ENCODE results near the gene KLKB1.

KLKB1 gene

GRCh38 chr4:186227221-186227620 lies at the start of gene KLKB1:
TSS of gene KLKB1 (plus strand) at chr4:186227507. CDS start at chr4:186228196, 689 bp downstream.
- no peak for DNase-seq

GRCh38 chr4:186188107-186188506 lies 39.2 kb upstream of the KLKB1 start:
- DNase-seq = no peak

- peak; percentile 31 for DNase-seq
Measured at GRCh38 chr4:186189656-186190055, 37.7 kb upstream of the KLKB1 start.

- no peak for DNase-seq
Measured at GRCh38 chr4:186190581-186191199, 36.6 kb upstream of the KLKB1 start.

GRCh38 chr4:186191200-186192065 lies 35.9 kb upstream of the KLKB1 start, which contains the start of gene CYP4V2:
TSS of gene CYP4V2 (plus strand) at chr4:186191567. CDS start at chr4:186191824, 257 bp downstream.
- peak; percentile 95 for DNase-seq

DNA sequence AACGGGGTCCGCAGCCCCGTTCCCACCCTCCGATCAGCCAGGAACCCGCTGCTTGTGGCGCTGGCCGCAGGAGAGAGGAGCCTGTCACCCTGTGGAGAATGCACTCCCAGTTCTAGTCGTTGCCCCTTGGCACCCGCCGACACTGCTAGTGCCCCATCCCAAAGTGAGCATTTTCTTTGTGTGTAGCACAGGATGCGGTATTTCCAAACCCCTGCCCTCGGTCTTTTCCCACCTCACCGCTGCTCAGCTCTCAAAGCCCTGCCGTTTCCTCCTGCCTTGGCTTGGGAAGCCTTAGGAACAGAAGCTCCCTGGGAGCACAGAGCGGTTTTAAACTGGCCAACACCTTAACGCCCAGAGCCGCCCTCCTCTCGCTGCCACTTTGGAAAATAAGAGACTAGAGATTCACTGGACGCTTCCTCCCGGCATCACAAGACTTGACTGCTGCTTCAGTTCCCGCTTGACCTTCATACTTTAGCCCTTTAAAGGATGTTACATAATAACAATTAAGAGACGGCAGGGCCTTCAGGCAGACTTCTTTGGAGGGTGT lies 35.2 kb upstream of the KLKB1 start:
- peak; percentile 89 for DNase-seq

DNA sequence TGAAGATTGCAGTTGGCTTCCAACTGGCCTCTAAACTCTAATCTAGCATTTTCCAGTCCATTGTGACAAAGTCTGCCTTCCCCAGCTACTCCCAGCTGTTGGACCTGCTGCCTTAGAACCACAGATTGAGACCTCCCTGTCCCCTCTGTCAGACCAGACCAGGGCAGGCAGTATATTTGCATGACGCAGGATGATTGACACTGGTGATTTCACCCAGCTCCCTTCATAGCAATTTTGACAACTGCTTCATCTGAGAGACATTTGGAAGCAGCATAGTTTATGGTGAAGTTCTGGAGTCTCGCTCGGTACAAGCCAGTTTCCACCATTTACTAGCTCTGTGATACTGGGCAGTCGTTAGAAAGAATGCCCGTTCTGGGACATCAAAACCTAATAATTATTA lies 33.5 kb upstream of the KLKB1 start:
- no peak for DNase-seq

DNA sequence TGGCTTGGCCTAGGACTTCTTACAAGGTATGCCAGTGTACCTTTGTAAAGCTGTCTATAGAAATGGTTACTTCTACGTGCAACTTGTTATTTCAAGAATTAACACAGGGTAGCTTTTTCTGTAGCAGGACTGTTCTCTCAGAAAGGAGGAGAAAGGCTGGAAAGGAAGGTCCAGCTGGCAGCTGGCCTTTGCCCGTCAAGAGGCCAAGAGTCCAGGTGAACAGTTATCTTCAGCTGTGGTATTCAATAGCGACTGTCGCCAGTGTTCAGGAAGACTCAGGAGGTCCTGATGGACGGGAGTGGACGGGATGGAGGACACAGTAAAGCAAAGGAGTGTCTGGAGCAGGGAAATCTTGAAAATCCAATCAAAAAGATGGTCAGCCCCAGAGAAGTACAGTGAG lies 31.2 kb upstream of the KLKB1 start:
- DNase-seq = no peak

GRCh38 chr4:186200516-186200915 lies 26.8 kb upstream of the KLKB1 start:
- DNase-seq = peak; percentile 40

- DNase-seq = no peak
Measured at GRCh38 chr4:186201010-186201409, 26.3 kb upstream of the KLKB1 start.

- DNase-seq = peak; percentile 14
Measured at GRCh38 chr4:186201535-186202230, 25.6 kb upstream of the KLKB1 start.

GRCh38 chr4:186202490-186203140 lies 24.7 kb upstream of the KLKB1 start:
- no peak for DNase-seq

- DNase-seq = no peak
Measured at GRCh38 chr4:186203406-186203805, 23.9 kb upstream of the KLKB1 start.

DNA sequence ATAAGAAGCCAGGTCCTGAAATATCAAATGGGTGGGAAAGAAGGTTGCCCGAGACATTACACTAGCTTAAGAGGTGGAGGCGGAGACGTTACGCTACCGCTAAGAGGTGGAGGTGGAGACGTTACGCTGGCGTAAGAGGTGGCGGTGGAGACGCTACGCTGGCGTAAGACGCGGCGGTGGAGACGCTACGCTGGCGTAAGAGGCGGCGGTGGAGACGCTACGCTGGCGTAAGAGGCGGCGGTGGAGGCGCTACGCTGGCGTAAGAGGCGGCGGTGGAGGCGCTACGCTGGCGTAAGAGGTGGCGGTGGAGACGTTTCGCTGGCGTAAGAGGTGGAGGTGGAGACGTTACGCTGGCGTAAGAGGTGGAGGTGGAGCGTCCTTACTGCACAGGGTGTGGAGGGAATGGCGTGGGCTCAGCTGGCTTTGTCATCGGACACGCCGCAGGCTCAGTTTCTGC lies 23.2 kb upstream of the KLKB1 start:
- peak; percentile 25 for DNase-seq

GRCh38 chr4:186204686-186205085 lies 22.6 kb upstream of the KLKB1 start:
- DNase-seq = no peak

- peak; percentile 20 for DNase-seq
Measured at GRCh38 chr4:186205156-186205555, 22.2 kb upstream of the KLKB1 start.

GRCh38 chr4:186216465-186217024 lies 10.8 kb upstream of the KLKB1 start:
- no peak for DNase-seq

GRCh38 chr4:186217733-186218293 lies 9.5 kb upstream of the KLKB1 start:
- DNase-seq = no peak

GRCh38 chr4:186221624-186222023 lies 5.7 kb upstream of the KLKB1 start:
- DNase-seq = no peak

DNA sequence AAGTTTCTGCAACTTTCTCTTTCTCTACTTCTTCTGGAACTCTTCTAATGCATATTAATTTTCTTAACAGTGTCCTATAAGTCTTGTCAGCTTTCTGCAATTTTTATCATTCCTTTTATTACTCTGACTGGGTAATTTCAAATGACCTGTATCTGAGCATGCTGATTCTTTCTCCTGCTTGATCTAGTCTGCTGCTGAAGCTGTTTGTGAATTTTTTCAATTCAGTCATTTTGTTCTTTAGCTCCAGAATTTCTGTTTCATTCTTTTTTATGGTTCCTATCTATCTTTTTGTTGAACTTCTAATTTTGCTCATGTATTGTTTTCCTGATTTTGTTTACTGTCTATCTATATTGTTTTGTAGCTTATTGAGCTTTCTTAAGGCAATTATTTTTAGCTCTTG lies 1.5 kb upstream of the KLKB1 start:
- DNase-seq = no peak

GRCh38 chr4:186226521-186227189 lies 652 bp upstream of the KLKB1 start:
- no peak for DNase-seq

Data from retina (tissue), 1 donor.